ENCODE results near the gene C14orf93. TPM values are rescaled to one million over a fixed set of nuclear protein-coding genes. Genes with fewer than 3 reads are reported as not detected.

Gene C14orf93
- polyA plus RNA-seq, 1 donor: 11.2 TPM

DNA sequence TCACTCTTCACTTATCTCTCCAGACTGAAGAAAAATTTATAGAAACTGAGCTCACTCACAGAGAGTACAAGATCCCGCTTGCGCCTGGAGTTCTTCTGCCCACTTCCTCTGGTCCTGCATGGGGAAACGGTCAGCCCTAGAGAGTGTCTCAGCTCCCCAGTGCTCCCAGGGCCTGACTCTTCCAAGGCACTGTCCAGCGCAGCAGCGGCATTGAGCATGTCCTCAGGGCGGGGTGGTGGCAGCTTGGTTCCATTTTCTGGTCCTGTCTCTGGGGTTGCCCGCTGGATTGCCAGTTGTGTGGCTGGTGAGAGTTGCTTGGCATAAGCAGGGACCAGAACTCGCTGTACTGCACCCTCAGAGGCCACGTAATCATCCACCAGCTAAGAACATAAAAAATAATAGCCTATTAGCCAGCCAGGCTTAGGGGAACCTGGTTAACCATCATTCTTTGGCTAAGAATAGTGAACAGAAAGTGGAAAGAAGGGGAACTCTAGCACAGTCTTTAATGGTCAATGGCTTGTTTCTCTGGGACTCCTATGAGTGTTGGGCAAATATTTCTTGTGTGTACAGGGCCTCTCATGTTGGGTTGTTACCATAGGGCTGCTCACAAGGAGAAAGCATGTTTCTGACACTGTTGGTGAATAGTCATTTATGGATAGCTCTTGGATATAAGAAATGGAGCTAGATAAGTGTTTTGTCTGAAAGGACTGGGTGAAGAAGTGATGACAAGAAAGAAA is 13.9 kb downstream of the C14orf93 start:
- DNase-seq (ENCODE audit: low read depth): no peak

- no peak for DNase-seq (ENCODE audit: low read depth)
Observed at GRCh38 chr14:22994762-22995275, 15.1 kb downstream of the C14orf93 start.

DNA sequence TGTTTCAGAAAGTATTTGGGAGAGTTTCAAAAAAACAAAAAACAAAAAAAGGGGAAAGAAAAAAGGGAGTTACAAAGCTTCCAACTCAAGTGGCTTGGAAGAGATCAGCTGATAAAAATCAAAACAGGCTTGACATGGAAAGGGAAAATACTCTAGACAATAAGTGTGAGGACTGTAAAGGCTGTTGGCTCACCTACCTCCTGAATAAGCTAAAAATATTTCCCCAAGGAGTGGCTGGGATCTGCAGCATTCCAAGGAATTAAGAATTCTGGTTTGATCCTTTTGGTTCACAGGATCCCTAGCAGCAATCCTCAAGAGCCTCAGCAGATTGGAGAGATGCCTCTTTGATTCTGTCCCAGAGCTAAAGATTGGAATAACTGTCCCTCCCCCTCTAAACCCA is 16.4 kb downstream of the C14orf93 start:
- no peak for DNase-seq (ENCODE audit: low read depth)

DNA sequence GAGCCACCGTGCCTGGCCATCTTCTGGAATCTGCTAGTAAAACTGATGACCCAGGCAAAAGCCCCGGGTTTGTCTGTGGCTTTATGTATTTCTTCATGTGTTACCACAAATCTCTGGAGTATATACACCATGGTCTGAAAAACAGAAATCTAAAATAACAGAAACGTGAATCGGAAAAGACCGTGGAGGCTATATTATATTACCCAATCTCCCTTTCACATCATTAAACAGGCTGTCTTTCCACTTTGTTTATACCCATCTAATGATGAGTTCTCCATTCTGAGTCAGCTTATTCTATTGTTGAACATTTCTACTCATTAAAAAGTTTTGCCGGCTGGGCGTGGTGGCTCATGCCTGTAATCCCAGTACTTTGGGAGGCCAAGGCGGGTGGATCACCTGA is 18.1 kb downstream of the C14orf93 start:
- no peak for DNase-seq (ENCODE audit: low read depth)

GRCh38 chr14:22987291-22987690 is 22.7 kb downstream of the C14orf93 start:
- DNase-seq (ENCODE audit: low read depth): no peak

DNA sequence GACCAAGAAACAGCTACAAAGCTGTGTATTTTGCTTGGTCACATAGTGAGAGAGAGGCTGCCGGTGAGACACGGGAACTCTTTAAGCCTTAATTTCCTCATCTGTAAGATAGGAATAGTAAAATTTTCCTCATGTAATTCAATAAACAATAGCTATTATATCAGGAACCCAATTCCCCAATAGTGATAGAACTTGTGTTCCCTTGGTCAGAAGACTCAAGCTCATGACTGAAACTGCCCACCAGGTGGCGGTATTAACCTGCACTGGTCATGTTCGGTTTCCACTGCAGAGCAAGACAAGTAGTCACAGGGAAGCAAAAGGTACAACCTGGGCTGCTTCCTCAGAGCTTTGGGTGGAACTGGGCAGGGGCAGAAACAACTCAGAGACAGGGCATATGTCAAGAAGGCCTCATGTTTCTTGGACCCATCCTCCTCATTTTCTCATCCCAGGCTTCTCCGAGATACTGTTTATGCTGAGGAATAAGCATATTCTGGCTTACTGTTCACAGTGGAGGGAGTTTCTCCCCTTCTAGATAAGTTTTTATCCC is 23.4 kb downstream of the C14orf93 start:
- peak; percentile 84 for DNase-seq (ENCODE audit: low read depth)

- DNase-seq (ENCODE audit: low read depth): no peak
Observed at GRCh38 chr14:22985894-22986507, 23.9 kb downstream of the C14orf93 start.

DNA sequence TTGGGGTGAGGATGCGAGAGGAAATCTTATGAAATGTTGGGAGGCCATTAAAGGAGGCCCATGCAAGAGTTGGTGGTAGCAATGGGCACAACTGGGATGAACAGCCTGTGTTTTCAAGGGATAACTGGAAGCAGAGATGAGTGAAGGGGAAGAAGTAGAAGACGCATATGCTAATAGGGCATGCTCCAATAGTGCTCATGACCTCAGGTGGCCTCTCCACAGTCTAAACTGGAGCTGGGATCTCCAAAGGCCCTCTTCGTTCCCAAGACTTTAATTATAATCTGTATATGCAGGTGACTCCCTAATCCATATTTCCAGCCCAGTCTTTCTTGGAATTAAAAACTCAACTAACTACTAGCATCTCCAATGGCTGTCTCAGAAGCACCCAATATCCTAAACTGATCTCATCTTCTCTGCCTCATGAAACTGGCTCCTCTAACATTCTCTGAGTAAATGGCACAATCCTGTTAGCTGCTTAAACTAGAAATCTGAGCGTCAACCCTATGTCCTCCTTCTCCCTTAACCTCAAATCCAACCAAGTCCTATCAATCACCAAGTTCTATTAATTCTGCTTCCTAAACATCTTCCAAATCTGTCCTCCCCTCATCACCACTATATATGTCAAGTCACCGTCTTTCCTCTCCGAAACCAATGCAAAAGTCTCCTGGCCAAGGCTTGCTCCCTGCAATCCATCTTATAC is 24.8 kb downstream of the C14orf93 start:
- no peak for DNase-seq (ENCODE audit: low read depth)

GRCh38 chr14:22982477-22983245 is 27.3 kb downstream of the C14orf93 start, which contains the start of gene AJUBA:
Gene AJUBA (minus strand): TSS chr14:22982551. CDS start chr14:22982266, 285 bp downstream.
- peak; percentile 63 for DNase-seq (ENCODE audit: low read depth)

DNA sequence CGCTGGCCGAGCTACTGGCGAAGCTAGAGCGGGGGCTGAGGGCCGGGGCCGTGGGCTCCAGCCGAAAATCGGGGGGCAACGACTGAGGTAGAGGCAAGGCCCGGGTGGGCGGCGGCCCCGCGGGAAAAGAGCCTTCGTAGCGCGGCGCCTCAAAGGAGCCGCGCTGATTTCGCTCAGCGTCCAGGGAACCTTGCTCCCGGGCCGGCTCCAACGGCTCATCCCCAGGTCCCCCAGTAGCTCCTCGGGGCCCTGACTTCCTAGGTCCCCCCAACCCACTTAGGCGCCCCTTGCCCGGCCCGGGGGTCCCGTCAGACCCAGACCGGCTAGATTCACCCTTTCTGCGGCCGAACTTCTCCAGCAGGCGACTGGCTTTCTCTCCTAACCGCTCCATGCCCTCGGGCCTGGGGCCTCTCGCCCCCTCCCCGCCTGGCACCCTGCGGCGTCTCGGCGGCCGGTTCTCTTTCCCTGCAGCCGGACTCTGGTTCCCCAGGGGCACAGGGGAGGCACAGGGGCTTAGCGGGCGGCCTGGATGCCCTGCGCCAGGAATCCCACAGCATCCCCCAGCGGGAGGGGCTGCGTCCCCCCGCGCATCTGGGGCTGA is 28.0 kb downstream of the C14orf93 start:
- DNase-seq (ENCODE audit: low read depth): no peak

GRCh38 chr14:22981090-22981875 is 28.7 kb downstream of the C14orf93 start:
- DNase-seq (ENCODE audit: low read depth): no peak

GRCh38 chr14:22980672-22981089 is 29.3 kb downstream of the C14orf93 start:
- DNase-seq (ENCODE audit: low read depth): no peak

DNA sequence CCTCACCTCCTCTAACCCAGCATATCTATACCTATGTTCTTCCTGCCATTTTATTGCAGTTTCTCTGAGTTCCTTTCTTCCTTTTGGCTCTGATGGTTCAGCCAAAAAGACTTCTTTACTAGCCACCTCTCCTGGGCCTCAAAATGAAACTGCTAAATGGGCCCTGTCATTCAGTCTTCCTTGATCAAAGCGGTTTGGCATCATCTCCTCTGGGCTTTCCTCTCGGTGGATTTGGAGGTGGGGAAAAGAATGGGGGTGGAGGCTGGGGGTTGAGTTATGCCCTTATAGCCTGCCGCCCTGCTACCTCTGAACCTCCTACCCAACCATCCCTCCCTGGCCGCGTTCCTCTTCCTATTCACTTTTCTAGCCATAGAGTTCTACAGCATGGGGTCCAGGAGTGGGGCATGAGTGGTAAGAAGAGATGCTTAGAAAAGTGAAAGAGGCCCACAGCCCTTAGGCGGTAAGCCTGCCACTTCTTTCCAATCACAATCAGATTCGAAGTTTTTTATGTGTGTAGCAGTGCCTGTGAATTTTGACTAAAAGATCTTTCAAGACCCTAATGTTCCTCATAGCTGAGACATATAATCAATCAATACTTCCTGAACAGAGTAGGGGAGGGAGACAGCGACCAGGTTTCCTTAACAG is 30.1 kb downstream of the C14orf93 start:
- DNase-seq (ENCODE audit: low read depth): no peak

GRCh38 chr14:22978981-22979671 is 30.8 kb downstream of the C14orf93 start:
- no peak for DNase-seq (ENCODE audit: low read depth)

DNA sequence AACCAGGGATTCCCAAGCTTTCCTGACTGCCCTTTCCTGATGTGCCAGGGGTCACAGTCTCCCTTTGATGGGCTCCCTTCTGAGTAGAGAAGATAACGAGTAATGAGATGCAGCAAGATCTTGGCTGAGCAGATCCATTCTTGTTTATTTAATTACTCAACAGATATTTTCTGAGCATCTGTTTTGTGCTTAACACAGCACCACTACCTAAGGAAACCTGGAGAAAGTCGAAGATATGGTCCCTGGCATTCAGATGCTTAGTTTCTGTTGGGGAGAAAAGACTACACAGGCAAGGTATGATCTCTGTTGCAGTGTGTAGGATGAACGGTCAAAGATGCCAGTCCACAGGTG is 31.5 kb downstream of the C14orf93 start:
- DNase-seq (ENCODE audit: low read depth): no peak

DNA sequence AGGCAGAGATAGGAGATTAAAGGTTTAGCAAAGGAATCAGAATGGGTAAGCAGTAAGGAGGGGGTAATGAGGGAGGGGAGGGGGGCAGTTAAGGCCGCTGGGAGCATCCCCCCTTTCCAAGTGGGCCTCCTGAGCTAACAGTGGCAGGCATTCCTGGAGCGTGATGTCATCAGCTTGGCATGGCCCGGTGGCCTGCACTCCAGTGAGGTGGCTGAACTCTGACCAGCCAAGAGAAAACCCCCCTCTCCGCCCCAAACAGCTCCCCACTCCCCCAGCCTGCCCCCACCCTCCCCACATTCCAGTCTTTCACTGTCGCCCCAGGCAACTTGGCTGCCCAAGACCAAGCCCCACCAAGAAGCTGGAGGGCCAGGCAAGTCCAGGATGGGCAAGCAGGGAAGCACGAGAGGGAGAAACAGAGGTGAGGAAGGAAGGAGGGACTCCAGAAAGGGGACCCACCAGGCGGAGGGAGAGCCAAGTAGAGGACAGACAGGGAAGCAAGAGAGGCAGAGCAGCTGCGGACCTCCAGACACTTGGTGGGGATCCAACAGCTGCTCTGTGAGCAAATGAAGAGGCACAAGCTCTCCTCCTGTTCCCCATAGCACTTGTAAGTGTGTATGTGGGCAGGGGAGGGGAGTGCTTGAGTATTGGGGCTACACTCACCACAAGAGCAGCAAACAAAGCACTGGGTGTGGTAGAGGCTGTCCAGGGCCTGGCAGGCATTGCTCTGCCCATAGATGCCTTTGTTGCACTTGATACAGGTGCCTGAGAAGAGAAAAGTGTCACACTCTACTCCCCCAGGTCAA is 32.1 kb downstream of the C14orf93 start:
- peak; percentile 50 for DNase-seq (ENCODE audit: low read depth)

DNA sequence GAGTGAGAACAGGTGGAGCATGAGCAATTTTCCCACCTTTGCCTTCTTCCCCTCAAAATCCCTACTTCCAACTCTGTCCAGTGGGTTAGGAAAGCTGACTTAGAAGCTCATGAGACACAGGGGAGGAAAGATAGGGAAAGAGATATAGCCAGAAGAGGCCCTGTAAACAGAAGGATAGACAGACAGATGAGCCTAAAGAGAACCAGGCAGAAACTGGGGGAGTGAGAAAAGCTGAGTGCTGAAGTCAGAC is 32.6 kb downstream of the C14orf93 start:
- no peak for DNase-seq (ENCODE audit: low read depth)

GRCh38 chr14:22976620-22977433 is 33.1 kb downstream of the C14orf93 start:
- no peak for DNase-seq (ENCODE audit: low read depth)
